ENCODE measurements around the gene GBF1.

GBF1 gene

GRCh38 chr10:102254426-102254825 is 9.1 kb downstream of the GBF1 start:
- TF ChIP-seq CTCF (IDR thresholded peaks at IDR 0.05; ENCODE audit: extremely low read depth, insufficient read depth, missing control alignments), result no peak
- in situ Hi-C loops (cut with MboI; ENCODE audit: low pct_unique_long_range_greater_than_20kb, low sequenced_read_pairs, unreplicated experiment), result no loop called here
- DNase-seq (ENCODE audit: low spot score), result no peak

GRCh38 chr10:102255404-102255803 is 10.1 kb downstream of the GBF1 start:
- no peak for TF ChIP-seq CTCF (IDR thresholded peaks at IDR 0.05; ENCODE audit: extremely low read depth, insufficient read depth, missing control alignments)
- DNase-seq (ENCODE audit: low spot score), result no peak
- in situ Hi-C loops (cut with MboI; ENCODE audit: low pct_unique_long_range_greater_than_20kb, low sequenced_read_pairs, unreplicated experiment), result no loop called here

- no peak for DNase-seq (ENCODE audit: low spot score)
- in situ Hi-C loops (cut with MboI; ENCODE audit: low pct_unique_long_range_greater_than_20kb, low sequenced_read_pairs, unreplicated experiment), result no loop called here
- TF ChIP-seq CTCF (IDR thresholded peaks at IDR 0.05; ENCODE audit: extremely low read depth, insufficient read depth, missing control alignments), result no peak
Observed at GRCh38 chr10:102261196-102261595, 15.9 kb downstream of the GBF1 start.

GRCh38 chr10:102261842-102262241 is 16.5 kb downstream of the GBF1 start:
- TF ChIP-seq CTCF (IDR thresholded peaks at IDR 0.05; ENCODE audit: extremely low read depth, insufficient read depth, missing control alignments), result no peak
- in situ Hi-C loops (cut with MboI; ENCODE audit: low pct_unique_long_range_greater_than_20kb, low sequenced_read_pairs, unreplicated experiment), result no loop called here
- no peak for DNase-seq (ENCODE audit: low spot score)

GRCh38 chr10:102262744-102263370 is 17.5 kb downstream of the GBF1 start:
- DNase-seq (ENCODE audit: low spot score), result no peak
- no peak for TF ChIP-seq CTCF (IDR thresholded peaks at IDR 0.05; ENCODE audit: extremely low read depth, insufficient read depth, missing control alignments)
- in situ Hi-C loops (cut with MboI; ENCODE audit: low pct_unique_long_range_greater_than_20kb, low sequenced_read_pairs, unreplicated experiment), result no loop called here

GRCh38 chr10:102264371-102264770 is 19.0 kb downstream of the GBF1 start:
- TF ChIP-seq CTCF (IDR thresholded peaks at IDR 0.05; ENCODE audit: extremely low read depth, insufficient read depth, missing control alignments), result no peak
- in situ Hi-C loops (cut with MboI; ENCODE audit: low pct_unique_long_range_greater_than_20kb, low sequenced_read_pairs, unreplicated experiment), result no loop called here
- no peak for DNase-seq (ENCODE audit: low spot score)

Measured in GM13977 (cell line).